Measurements from ENCODE around the gene ARID3A. TPM values are rescaled to one million over a fixed set of nuclear protein-coding genes. Genes with fewer than 3 reads are reported as not detected.
A peak's percentile ranks its signal among the peaks of the same experiment; 100 is the strongest.

The ARID3A gene
- total and polyA plus RNA-seq, 2 of the 13 experiments (the other 11 are each of a cell fraction or from before 2014, with no cell fraction given): 71.3 to 77.9 TPM

- TF ChIP-seq, protein P1, sequence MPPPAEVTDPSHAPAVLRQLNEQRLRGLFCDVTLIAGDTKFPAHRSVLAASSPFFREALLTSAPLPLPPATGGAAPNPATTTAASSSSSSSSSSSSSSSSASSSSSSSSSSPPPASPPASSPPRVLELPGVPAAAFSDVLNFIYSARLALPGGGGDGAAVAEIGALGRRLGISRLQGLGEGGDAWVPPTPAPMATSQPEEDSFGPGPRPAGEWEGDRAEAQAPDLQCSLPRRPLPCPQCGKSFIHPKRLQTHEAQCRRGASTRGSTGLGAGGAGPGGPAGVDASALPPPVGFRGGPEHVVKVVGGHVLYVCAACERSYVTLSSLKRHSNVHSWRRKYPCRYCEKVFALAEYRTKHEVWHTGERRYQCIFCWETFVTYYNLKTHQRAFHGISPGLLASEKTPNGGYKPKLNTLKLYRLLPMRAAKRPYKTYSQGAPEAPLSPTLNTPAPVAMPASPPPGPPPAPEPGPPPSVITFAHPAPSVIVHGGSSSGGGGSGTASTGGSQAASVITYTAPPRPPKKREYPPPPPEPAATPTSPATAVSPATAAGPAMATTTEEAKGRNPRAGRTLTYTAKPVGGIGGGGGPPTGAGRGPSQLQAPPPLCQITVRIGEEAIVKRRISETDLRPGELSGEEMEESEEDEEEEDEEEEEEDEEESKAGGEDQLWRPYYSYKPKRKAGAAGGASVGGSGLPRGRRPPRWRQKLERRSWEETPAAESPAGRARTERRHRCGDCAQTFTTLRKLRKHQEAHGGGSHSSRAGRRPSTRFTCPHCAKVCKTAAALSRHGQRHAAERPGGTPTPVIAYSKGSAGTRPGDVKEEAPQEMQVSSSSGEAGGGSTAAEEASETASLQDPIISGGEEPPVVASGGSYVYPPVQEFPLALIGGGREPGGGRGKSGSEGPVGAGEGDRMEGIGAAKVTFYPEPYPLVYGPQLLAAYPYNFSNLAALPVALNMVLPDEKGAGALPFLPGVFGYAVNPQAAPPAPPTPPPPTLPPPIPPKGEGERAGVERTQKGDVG (CRISPR knock-in tag; IDR thresholded peaks at IDR 0.05; ENCODE audit: borderline replicate concordance): peak; percentile 96
- TF ChIP-seq HMG20A (CRISPR knock-in tag; IDR thresholded peaks at IDR 0.05; ENCODE audit: borderline replicate concordance): peak; percentile 69
- TF ChIP-seq PBX3 (CRISPR knock-in tag; IDR thresholded peaks at IDR 0.05; ENCODE audit: borderline replicate concordance): peak; percentile 39; the same call in 1 of the 2 replicates
- TF ChIP-seq SMAD1 (CRISPR knock-in tag; IDR thresholded peaks at IDR 0.05; ENCODE audit: borderline replicate concordance, low read depth): no peak
- TF ChIP-seq, protein P2, sequence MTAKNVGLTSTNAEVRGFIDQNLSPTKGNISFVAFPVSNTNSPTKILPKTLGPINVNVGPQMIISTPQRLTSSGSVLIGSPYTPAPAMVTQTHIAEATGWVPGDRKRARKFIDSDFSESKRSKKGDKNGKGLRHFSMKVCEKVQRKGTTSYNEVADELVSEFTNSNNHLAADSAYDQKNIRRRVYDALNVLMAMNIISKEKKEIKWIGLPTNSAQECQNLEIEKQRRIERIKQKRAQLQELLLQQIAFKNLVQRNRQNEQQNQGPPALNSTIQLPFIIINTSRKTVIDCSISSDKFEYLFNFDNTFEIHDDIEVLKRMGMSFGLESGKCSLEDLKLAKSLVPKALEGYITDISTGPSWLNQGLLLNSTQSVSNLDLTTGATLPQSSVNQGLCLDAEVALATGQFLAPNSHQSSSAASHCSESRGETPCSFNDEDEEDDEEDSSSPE (CRISPR knock-in tag; IDR thresholded peaks at IDR 0.05): peak; percentile 88
- no peak for TF ChIP-seq MTA3 (CRISPR knock-in tag; IDR thresholded peaks at IDR 0.05)
- TF ChIP-seq SIX1 (CRISPR knock-in tag; IDR thresholded peaks at IDR 0.05; ENCODE audit: borderline replicate concordance): peak; percentile 37; the same call in 1 of the 2 replicates
- TF ChIP-seq, protein P3, sequence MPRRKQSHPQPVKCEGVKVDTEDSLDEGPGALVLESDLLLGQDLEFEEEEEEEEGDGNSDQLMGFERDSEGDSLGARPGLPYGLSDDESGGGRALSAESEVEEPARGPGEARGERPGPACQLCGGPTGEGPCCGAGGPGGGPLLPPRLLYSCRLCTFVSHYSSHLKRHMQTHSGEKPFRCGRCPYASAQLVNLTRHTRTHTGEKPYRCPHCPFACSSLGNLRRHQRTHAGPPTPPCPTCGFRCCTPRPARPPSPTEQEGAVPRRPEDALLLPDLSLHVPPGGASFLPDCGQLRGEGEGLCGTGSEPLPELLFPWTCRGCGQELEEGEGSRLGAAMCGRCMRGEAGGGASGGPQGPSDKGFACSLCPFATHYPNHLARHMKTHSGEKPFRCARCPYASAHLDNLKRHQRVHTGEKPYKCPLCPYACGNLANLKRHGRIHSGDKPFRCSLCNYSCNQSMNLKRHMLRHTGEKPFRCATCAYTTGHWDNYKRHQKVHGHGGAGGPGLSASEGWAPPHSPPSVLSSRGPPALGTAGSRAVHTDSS (CRISPR knock-in tag; conservative IDR thresholded peaks at IDR 0.05): no peak
- no peak for TF ChIP-seq ZNF138 (CRISPR knock-in tag; IDR thresholded peaks at IDR 0.05; ENCODE audit: low read depth)
- TF ChIP-seq BRD4 (CRISPR knock-in tag; IDR thresholded peaks at IDR 0.05): peak; percentile 72; the same call in 1 of the 2 replicates
- peak; percentile 88 for TF ChIP-seq ZEB1 (IDR thresholded peaks at IDR 0.05; ENCODE audit: insufficient replicate concordance, low read depth)
- peak; percentile 95 for TF ChIP-seq MTA1 (CRISPR knock-in tag; IDR thresholded peaks at IDR 0.05; ENCODE audit: borderline replicate concordance)
- TF ChIP-seq JUNB (CRISPR knock-in tag; IDR thresholded peaks at IDR 0.05; ENCODE audit: borderline replicate concordance): no peak
- peak; percentile 80; the same call in 1 of the 2 replicates for TF ChIP-seq ZNF792 (CRISPR knock-in tag; IDR thresholded peaks at IDR 0.05)
- TF ChIP-seq ZNF839 (CRISPR knock-in tag; IDR thresholded peaks at IDR 0.05; ENCODE audit: borderline replicate concordance): 0 out of 2 replicates have a peak, but pooled peaks have one; percentile 24
- 0 out of 2 replicates have a peak, but pooled peaks have one; percentile 36 for TF ChIP-seq ZSCAN29 (CRISPR knock-in tag; conservative IDR thresholded peaks at IDR 0.05)
- TF ChIP-seq, protein P4, sequence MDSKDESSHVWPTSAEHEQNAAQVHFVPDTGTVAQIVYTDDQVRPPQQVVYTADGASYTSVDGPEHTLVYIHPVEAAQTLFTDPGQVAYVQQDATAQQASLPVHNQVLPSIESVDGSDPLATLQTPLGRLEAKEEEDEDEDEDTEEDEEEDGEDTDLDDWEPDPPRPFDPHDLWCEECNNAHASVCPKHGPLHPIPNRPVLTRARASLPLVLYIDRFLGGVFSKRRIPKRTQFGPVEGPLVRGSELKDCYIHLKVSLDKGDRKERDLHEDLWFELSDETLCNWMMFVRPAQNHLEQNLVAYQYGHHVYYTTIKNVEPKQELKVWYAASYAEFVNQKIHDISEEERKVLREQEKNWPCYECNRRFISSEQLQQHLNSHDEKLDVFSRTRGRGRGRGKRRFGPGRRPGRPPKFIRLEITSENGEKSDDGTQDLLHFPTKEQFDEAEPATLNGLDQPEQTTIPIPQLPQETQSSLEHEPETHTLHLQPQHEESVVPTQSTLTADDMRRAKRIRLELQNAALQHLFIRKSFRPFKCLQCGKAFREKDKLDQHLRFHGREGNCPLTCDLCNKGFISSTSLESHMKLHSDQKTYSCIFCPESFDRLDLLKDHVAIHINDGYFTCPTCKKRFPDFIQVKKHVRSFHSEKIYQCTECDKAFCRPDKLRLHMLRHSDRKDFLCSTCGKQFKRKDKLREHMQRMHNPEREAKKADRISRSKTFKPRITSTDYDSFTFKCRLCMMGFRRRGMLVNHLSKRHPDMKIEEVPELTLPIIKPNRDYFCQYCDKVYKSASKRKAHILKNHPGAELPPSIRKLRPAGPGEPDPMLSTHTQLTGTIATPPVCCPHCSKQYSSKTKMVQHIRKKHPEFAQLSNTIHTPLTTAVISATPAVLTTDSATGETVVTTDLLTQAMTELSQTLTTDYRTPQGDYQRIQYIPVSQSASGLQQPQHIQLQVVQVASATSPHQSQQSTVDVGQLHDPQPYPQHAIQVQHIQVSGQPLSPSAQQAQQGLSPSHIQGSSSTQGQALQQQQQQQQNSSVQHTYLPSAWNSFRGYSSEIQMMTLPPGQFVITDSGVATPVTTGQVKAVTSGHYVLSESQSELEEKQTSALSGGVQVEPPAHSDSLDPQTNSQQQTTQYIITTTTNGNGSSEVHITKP (CRISPR knock-in tag; IDR thresholded peaks at IDR 0.05; ENCODE audit: low read depth): peak; percentile 88
- TF ChIP-seq U2AF2 (IDR thresholded peaks at IDR 0.05; ENCODE audit: low read depth, low read length): no peak
Measured at GRCh38 chr19:934865-935479, 9.1 kb downstream of the ARID3A start (continued).

All from HepG2 (cell line).